ENCODE data around the gene TNFSF13B. TPM values are rescaled to one million over a fixed set of nuclear protein-coding genes. Genes with fewer than 3 reads are reported as not detected.

TNFSF13B gene
- total RNA-seq, 3 donors from 2014 or later = 0.46 to 1.4 (median 0.50) TPM

DNA sequence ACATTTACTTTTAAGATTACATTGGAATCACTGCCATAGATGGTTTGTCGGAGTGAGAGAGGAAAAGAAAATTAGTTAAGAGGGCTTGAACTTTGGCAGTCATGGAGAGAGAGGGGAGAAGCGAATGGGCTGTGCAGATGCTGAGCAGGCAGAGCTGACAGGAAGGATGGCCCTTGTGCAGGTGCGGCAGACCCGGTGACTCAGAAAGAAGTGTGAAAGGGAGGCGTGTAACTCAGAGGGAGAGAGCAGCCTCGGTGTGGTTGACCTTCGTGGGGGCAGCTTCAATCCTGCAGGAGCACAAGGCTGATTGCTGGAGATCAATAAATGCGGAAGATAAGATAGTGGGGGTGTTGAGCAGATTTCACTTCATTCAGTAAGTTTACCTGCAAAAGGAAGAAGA, 76.9 kb downstream of the TNFSF13B start:
- Mint-ChIP-seq H3K4me1 (ENCODE audit: low read depth) (peaks cover 25% of the 10 kb centered on the region), H3K4me3 (no peak overlapping the region), H3K9me3 (no peaks in the 10 kb centered on the region), H3K36me3 (ENCODE audit: insufficient read depth) (no peaks in the 10 kb centered on the region), H3K27me3 (ENCODE audit: low read depth) (no peaks in the 10 kb centered on the region)
- peak; percentile 14 for DNase-seq
- peak in 1 of 2 donors; percentile 79 for ATAC-seq

DNA sequence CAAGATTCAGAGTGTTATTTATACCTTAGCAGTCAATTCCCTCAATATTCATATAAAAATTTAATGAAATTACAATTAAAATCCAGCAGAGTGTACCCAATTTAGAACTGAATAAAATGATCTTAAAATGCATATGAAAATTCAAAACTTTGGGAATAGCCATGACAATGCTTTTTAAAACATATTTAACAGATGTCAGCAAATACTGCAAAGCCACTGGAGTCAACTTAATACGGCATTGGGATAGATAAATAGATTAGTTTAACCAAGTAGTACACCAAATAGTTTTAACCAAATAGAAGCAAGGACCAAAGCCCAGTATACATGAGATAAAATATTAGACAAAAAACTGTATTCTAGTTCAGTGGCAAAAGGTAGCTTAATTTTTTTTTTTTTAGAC, 79.8 kb downstream of the TNFSF13B start:
- DNase-seq (no peak), ATAC-seq (no peak)
- Mint-ChIP-seq H3K4me1 (ENCODE audit: low read depth) (peaks cover 8% of the 10 kb centered on the region), H3K9me3 (no peaks in the 10 kb centered on the region), H3K36me3 (ENCODE audit: insufficient read depth) (no peaks in the 10 kb centered on the region), H3K4me3 (no peak overlapping the region), H3K27me3 (ENCODE audit: low read depth) (no peaks in the 10 kb centered on the region)

DNA sequence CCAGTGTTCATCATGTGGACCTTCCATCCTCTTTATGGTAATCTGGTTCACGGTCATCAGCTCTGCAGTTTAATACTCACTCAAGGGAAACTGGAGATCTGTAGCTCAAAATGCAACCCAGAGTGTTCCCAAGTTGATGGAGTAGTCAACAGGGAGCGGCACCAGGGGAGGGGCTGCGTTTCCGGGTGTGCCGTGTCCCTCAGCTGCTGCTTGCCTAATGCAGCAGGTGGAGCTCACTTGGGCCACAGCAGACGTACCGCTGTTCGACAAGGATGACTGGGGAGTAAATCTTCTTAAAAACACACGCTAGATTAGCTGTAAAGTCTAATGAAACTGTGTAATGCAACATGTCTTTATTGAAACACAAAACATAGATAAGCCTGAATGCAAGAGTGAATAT, 81.1 kb downstream of the TNFSF13B start:
- peaks cover 2% of the 10 kb centered on the region for H3K27me3 Mint-ChIP-seq (ENCODE audit: low read depth)
- no peaks in the 10 kb centered on the region for H3K9me3 Mint-ChIP-seq
- H3K36me3 Mint-ChIP-seq (ENCODE audit: insufficient read depth) = no peaks in the 10 kb centered on the region
- DNase-seq (no peak), ATAC-seq (no peak)
- H3K4me3 Mint-ChIP-seq = no peak overlapping the region
- peaks cover 8% of the 10 kb centered on the region for H3K4me1 Mint-ChIP-seq (ENCODE audit: low read depth)

DNA sequence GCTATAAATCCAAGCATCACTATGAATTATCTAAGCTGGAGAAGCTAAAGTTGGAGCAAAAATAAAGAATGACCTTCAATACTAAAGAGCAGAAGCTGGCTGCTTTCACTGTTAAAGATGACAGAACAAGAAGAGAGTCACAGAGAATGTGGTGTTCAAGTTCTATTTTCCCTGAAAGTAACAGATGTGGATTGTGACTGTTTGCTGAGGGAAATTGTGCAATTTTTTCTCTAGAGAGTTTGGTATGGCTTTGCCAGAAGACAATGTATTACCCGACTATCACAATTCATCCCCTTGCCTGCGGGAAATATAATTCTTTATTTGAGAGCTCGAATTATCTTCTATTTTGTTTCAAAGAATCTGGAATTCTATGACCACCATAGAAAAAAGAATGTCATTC, 83.1 kb downstream of the TNFSF13B start:
- H3K9me3 Mint-ChIP-seq = no peaks in the 10 kb centered on the region
- ATAC-seq = no peak
- no peak overlapping the region for H3K4me3 Mint-ChIP-seq
- peaks cover 2% of the 10 kb centered on the region for H3K4me1 Mint-ChIP-seq (ENCODE audit: low read depth)
- H3K36me3 Mint-ChIP-seq (ENCODE audit: insufficient read depth) = no peaks in the 10 kb centered on the region
- no peak for DNase-seq
- H3K27me3 Mint-ChIP-seq (ENCODE audit: low read depth) = peaks cover 2% of the 10 kb centered on the region

GRCh38 chr13:108357228-108357627, 87.7 kb downstream of the TNFSF13B start:
- no peaks in the 10 kb centered on the region for H3K9me3 Mint-ChIP-seq
- H3K27me3 Mint-ChIP-seq (ENCODE audit: low read depth) = peaks cover 7% of the 10 kb centered on the region
- no peaks in the 10 kb centered on the region for H3K36me3 Mint-ChIP-seq (ENCODE audit: insufficient read depth)
- no peaks in the 10 kb centered on the region for H3K4me1 Mint-ChIP-seq (ENCODE audit: low read depth)
- no peak for DNase-seq
- ATAC-seq = no peak
- no peak overlapping the region for H3K4me3 Mint-ChIP-seq

Other genes with a start within 250 kb of the TNFSF13B start
- 10 to 100 TPM in 1 of 3 donors, 1 to 10 TPM in 2; 9.6 to 10.0 (median 9.7) TPM for gene LIG4, start 54.2 kb upstream of the TNFSF13B start, total RNA-seq
- gene ABHD13, start 51.3 kb upstream of the TNFSF13B start, total RNA-seq = 1 to 10 TPM; 6.6 to 7.4 (median 6.7) TPM

Measured in activated T-cell treated with anti-CD3 and anti-CD28 coated beads, Interleukin-2, amount 50 U/mL, for 4 hours (primary cell).